ENCODE measurements around the gene FXYD7. TPM values are rescaled to one million over a fixed set of nuclear protein-coding genes. Genes with fewer than 3 reads are reported as not detected.

FXYD7 gene
- total RNA-seq, 2 experiments from 2014 or later: 0.50 to 6.1 TPM

- intact Hi-C loops (cut with micrococcal nuclease; ENCODE audit: unreplicated experiment): no loop called here
- no peaks in the 10 kb centered on the region for H3K9me2 ChIP-seq (ENCODE audit: insufficient read depth, low read length)
- no peak for DNase-seq (ENCODE audit: low spot score)
Observed at GRCh38 chr19:35178701-35179100, 35.6 kb downstream of the FXYD7 start.

GRCh38 chr19:35179830-35180229 is 36.8 kb downstream of the FXYD7 start:
- no peak overlapping the region for H3K4me3 ChIP-seq (ENCODE audit: low read depth, low read length, poor library complexity, severe bottlenecking)
- H3K36me3 ChIP-seq (ENCODE audit: insufficient read depth, low read length): no peaks in the 10 kb centered on the region
- ChIA-PET CTCF (ENCODE audit: unreplicated experiment) (no interaction called here), POLR2A (interaction anchor here (0.7 to 1.1 kb wide), 2 partner anchors 15 to 23 kb away, joined by 3 read pairs; no protein-coding TSS in a partner anchor)
- no peaks in the 10 kb centered on the region for H3K4me1 ChIP-seq (ENCODE audit: insufficient read depth, low read length, poor library complexity, severe bottlenecking)
- no peak overlapping the region for H3K27ac ChIP-seq (ENCODE audit: low read depth, low read length, poor library complexity, severe bottlenecking)
- no peak overlapping the region for H2AFZ ChIP-seq (ENCODE audit: low read length)
- H4K20me1 ChIP-seq (ENCODE audit: insufficient read depth, low read length): no peaks in the 10 kb centered on the region
- H3K9me3 ChIP-seq (ENCODE audit: low read length): peaks cover 13% of the 10 kb centered on the region; the same call in 1 of the 2 replicates
- TF ChIP-seq EZH2phosphoT487 (IDR thresholded peaks at IDR 0.05; ENCODE audit: borderline replicate concordance, low read depth, low read length) (no peak), CTCF (conservative IDR thresholded peaks at IDR 0.05; ENCODE audit: low read length) (no peak)
- no peak for DNase-seq (ENCODE audit: low spot score)
- H3K9me2 ChIP-seq (ENCODE audit: insufficient read depth, low read length): no peaks in the 10 kb centered on the region
- intact Hi-C loops (cut with micrococcal nuclease; ENCODE audit: unreplicated experiment): no loop called here
- H3K4me2 ChIP-seq (ENCODE audit: low read length): no peak overlapping the region
- H3K79me2 ChIP-seq (ENCODE audit: insufficient read depth, low read depth, low read length): no peaks in the 10 kb centered on the region
- BruUV-seq (replicated peaks): no TSS peak

More at GRCh38 chr19:35178701-35179100, 35.6 kb downstream of the FXYD7 start:
- no peaks in the 10 kb centered on the region for H3K79me2 ChIP-seq (ENCODE audit: insufficient read depth, low read depth, low read length)
- H3K9me3 ChIP-seq (ENCODE audit: low read length): peaks cover 13% of the 10 kb centered on the region; the same call in 1 of the 2 replicates
- H3K27ac ChIP-seq (ENCODE audit: low read depth, low read length, poor library complexity, severe bottlenecking): no peak overlapping the region
- no peak overlapping the region for H3K4me2 ChIP-seq (ENCODE audit: low read length)
- H3K4me3 ChIP-seq (ENCODE audit: low read depth, low read length, poor library complexity, severe bottlenecking): no peak overlapping the region
- H3K4me1 ChIP-seq (ENCODE audit: insufficient read depth, low read length, poor library complexity, severe bottlenecking): no peaks in the 10 kb centered on the region
- H2AFZ ChIP-seq (ENCODE audit: low read length): no peak overlapping the region
- no peaks in the 10 kb centered on the region for H3K36me3 ChIP-seq (ENCODE audit: insufficient read depth, low read length)
- no peaks in the 10 kb centered on the region for H4K20me1 ChIP-seq (ENCODE audit: insufficient read depth, low read length)
- BruUV-seq (replicated peaks): no TSS peak
- ChIA-PET POLR2A (no interaction called here), CTCF (ENCODE audit: unreplicated experiment) (no interaction called here)
- TF ChIP-seq CTCF (conservative IDR thresholded peaks at IDR 0.05; ENCODE audit: low read length): no peak
- TF ChIP-seq EZH2phosphoT487 (IDR thresholded peaks at IDR 0.05; ENCODE audit: borderline replicate concordance, low read depth, low read length): no peak

- intact Hi-C loops (cut with micrococcal nuclease; ENCODE audit: unreplicated experiment): no loop called here
Observed at GRCh38 chr19:35181387-35181786, 38.3 kb downstream of the FXYD7 start.

More at GRCh38 chr19:35181387-35181786, 38.3 kb downstream of the FXYD7 start:
- no TSS peak for BruUV-seq (replicated peaks)
- no peak for DNase-seq (ENCODE audit: low spot score)
- peaks cover 13% of the 10 kb centered on the region; the same call in 1 of the 2 replicates for H3K9me3 ChIP-seq (ENCODE audit: low read length)
- H3K79me2 ChIP-seq (ENCODE audit: insufficient read depth, low read depth, low read length): no peaks in the 10 kb centered on the region
- no peak overlapping the region for H3K4me3 ChIP-seq (ENCODE audit: low read depth, low read length, poor library complexity, severe bottlenecking)
- no peaks in the 10 kb centered on the region for H3K9me2 ChIP-seq (ENCODE audit: insufficient read depth, low read length)
- ChIA-PET POLR2A (no interaction called here), CTCF (ENCODE audit: unreplicated experiment) (no interaction called here)
- no peaks in the 10 kb centered on the region for H3K4me1 ChIP-seq (ENCODE audit: insufficient read depth, low read length, poor library complexity, severe bottlenecking)
- TF ChIP-seq EZH2phosphoT487 (IDR thresholded peaks at IDR 0.05; ENCODE audit: borderline replicate concordance, low read depth, low read length) (no peak), CTCF (conservative IDR thresholded peaks at IDR 0.05; ENCODE audit: low read length) (no peak)
- H4K20me1 ChIP-seq (ENCODE audit: insufficient read depth, low read length): no peaks in the 10 kb centered on the region
- H3K4me2 ChIP-seq (ENCODE audit: low read length): no peak overlapping the region
- no peak overlapping the region for H2AFZ ChIP-seq (ENCODE audit: low read length)
- H3K27ac ChIP-seq (ENCODE audit: low read depth, low read length, poor library complexity, severe bottlenecking): no peak overlapping the region
- no peaks in the 10 kb centered on the region for H3K36me3 ChIP-seq (ENCODE audit: insufficient read depth, low read length)

All from OCI-LY7 (cell line).